ENCODE results near the gene KLF4.

The KLF4 gene

DNA sequence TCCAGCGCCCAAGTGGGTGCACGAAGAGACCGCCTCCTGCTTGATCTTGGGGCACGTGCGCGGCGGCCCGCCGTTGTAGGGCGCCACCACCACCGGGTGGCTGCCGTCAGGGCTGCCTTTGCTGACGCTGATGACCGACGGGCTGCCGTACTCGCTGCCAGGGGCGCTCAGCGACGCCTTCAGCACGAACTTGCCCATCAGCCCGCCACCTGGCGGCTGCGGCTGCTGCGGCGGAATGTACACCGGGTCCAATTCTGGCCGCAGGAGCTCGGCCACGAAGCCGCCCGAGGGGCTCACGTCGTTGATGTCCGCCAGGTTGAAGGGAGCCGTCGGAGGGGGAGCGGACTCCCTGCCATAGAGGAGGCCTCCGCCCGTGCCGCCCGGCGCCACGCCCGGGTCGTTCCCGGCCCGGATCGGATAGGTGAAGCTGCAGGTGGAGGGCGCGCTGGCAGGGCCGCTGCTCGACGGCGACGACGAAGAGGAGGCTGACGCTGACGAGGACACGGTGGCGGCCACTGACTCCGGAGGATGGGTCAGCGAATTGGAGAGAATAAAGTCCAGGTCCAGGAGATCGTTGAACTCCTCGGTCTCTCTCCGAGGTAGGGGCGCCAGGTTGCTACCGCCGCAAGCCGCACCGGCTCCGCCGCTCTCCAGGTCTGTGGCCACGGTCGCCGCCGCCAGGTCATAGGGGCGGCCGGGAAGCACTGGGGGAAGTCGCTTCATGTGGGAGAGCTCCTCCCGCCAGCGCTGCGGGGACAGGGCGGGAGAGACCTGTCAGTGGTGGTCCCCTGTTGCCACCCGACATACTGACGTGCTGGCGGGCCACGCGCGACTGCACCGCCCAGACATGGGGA is 1.8 kb downstream of the KLF4 start:
- DNase-seq: no peak

DNA sequence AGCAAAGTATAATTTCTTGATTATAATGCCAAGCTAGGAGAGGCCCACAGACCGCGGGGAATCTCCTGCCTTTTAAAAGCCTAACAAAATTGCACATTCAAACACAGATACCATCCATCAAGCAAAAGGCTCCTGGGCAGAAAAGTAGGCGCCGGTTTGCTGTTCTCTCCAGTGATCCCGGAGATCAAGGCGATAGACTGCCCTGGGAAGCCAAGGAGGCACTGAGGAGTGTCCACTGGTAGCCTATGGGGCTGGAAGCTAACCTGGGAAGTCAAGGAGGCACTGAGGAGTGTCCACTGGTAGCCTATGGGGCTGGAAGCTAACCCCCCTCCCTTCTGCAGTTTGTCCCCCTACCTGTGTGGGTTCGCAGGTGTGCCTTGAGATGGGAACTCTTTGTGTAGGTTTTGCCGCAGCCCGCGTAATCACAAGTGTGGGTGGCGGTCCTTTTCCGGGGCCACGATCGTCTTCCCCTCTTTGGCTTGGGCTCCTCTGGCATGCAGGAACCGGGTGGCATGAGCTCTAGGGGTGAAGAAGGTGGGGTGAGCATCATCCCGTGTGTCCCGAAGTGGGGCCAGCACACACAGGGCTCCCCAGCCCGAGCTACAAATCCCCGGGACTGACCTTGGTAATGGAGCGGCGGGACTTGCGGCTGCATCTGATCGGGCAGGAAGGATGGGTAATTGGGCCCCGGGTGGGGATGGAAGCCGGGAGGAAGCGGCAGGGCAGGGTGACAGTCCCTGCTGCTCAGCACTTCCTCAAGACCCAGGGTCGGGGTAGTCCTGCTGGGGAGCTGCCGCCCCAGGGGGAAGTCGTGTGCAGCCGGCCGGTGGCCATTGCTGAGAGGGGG is 2.7 kb downstream of the KLF4 start:
- DNase-seq: no peak

DNA sequence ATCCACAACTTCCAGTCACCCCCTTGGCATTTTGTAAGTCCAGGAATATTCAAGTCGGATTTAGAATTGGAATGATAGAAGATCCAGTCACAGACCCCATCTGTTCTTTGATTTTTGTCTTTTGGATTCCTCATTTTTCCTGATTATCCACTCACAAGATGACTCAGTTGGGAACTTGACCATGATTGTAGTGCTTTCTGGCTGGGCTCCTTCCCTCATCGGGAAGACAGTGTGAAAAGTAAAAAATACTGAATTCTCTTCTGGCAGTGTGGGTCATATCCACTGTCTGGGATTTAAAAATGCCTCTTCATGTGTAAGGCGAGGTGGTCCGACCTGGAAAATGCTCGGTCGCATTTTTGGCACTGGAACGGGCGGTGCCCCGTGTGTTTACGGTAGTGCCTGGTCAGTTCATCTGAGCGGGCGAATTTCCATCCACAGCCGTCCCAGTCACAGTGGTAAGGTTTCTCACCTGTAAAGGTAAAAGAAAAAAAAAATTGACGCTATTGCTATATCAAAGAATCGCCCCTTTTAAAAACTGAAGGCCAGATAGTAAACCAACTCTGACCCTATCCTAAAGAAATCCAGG is 4.0 kb downstream of the KLF4 start:
- DNase-seq: no peak

DNA sequence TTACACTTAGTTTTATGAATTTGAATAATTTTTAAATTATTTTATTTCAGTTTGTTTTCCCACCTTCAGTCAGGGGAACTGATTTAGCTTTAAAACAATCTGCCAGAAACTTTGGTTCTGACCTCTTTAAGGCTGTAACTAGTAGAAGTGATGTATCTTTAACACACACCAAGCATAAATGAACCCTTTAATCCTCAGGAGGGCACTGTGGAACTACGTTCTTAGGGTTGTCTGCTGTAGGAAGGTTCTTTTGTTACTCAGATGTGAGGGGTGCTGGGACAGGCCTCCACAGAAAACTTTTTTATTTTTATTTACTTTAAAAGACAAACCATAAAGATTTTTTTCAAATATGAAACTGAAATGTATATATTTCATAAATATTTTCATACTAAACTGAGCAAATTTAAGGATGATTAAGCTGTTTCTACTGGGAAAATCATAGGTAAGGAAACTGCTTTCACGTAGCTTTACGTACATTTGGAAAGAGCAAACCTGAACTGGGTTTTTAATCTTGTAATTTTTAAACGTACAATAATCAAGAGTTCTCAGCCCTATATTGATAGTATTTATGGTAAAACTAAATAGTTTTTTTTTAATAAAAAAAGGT is 5.3 kb downstream of the KLF4 start:
- DNase-seq: peak; percentile 38

DNA sequence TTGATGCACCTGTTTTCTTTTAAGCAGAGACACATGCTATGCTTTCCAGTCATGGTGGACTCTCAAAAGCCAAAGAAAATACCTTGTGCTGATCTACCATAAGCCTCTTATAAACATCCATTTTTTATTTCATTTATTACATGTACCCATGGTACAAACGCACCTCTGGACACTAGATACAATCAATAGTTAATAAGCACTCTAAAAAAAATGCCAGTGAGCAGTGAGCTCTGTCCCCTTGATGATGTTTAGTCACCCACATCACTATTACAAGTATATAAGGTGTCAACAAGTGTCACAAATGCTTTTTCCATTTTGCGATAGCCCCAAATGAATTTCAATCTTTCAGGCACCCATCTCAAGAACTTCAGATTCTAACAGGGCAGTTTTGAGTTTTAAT is 5.9 kb downstream of the KLF4 start:
- no peak for DNase-seq

DNA sequence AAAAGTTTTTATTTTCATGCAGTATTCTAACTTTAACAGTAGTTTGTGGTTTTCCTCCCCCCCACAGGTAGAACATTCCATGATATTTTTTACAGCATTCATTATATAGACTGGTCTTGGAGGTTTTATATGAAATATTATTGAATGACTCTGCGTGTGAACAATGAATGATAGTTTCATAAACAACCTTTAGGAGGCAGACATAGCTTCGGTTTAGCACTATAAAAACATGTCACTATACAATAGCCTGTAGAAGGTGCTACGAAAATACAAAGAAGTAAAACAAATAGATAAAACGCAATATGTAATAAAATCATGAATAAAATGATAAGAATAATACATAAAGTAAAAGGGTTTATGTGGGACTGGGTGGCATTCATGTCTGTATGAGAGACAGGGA is 8.5 kb downstream of the KLF4 start:
- DNase-seq: no peak

DNA sequence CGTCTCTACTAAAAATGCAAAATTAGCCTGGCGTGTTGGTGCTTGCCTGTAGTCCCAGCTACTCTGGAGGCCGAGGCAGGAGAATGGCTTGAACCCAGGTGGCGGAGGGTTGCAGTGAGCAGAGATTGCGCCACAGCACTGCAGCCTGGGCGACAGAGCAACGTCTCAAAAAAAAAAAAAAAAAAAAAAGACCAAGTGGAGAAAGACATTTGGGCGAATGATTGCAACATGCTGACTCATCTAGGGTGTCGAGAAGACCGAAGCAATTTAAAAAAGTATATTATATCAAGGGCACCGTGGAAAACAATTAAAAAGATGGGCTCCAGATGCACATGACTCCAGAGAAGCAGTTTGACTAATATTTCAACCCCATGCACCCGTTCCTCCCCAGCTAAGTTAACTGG is 9.2 kb downstream of the KLF4 start:
- DNase-seq: no peak

DNA sequence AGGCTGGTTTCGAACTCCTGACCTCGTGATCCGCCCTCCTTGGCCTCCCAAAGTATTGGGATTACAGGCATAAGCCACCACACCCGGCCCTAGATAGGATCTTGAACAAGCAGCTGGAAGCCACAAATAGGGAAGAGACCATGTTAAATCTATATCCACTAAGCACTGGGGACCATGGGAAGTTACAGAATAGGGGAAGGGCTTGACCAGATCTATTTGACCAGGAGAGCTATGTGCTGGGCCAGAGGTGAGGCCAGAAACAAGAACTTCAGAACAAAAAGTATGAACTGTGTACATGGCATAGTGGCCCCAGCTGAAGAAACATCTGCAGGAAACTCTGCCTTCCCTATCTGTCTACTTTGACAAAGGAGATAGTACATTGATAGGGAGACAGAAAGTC is 10.8 kb downstream of the KLF4 start:
- no peak for DNase-seq

DNA sequence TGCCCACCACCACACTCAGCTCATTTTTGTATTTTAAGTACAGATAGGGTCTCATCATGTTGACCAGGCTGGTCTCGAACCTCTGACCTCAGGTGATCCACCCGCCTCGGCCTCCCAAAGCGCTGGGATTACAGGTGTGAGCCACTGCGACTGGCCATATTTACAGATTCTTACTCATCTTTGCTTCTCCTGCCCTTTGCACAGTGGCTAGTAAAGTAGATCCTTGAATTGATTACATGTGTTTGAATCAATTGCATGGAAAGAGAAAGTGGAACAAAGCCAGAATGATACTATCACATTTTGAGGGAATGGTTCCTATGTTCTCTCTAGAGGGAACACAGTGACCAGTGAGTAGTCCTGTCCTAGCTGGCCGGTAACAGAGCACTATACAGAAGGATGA is 15.4 kb downstream of the KLF4 start:
- DNase-seq: no peak

DNA sequence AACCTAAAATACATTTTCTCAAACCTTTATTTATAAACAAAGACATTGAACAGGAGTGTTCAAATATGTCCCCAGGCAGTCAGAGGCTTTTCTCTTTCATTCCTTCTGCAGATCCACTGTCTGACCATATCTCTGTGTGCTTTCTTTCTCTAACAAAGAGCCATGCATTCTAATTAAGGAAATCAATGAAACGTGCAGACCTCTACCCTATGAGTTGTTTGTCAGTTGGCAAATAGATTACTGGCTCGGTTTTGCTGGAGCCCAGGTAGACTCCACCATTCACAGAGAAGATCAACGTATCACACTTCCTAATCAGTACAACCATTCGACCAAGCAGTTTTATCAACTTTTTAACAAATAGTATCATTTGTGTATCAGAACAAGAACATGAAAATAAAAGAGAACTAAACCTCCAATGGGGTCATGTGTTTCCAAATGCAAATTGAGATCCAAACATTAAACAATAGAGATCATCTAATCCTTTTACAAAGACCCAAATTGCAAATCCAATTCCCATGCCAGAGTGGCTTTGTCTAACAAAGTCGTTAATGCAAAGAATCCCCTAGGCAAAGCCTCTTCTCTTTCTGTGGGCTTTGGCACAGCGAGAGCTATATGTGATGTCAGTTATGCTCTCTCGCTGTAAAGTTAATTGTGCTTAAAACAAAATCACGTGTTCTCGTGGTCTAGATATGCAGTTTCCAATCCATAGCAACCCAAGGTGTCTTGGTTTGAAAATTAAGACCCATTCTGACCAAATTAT is 16.8 kb downstream of the KLF4 start:
- no peak for DNase-seq

DNA sequence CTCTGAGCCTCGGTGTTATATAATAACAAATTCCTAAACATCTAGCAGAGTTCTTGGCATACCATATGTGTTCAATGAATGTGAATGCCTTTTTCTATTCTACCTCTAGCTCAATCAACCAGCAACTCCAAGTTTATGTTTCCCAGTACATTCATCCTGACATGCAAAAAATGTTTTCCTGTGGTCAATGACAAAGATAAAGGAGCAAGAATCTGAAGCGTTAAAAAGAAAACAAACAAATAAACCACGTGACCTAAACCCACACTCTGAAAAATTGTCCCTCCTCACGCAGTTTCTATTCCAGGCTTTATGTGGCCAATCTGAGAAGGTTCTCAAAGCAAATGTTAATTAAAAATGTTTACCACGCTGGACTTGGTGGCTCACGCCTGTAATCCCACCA is 18.0 kb downstream of the KLF4 start:
- DNase-seq: no peak

DNA sequence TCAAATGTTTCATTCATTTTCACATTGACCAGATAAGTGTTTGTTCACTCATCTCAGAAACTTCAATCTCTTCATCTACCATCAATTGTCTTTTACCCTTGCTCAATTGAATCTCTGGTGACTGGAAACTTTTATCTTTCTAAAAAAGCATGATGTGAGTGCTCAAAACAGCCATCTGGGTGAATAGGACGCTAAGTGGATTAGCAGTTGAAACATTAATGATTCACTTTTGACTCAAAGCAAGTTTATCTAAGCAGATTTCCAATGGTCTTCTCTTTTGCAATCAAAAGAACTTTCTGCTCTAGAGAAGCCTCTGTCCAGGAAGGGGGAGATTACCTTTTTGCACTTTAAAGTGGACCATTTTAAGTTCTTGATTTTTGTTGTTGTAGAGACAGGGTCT is 22.2 kb downstream of the KLF4 start:
- no peak for DNase-seq

DNA sequence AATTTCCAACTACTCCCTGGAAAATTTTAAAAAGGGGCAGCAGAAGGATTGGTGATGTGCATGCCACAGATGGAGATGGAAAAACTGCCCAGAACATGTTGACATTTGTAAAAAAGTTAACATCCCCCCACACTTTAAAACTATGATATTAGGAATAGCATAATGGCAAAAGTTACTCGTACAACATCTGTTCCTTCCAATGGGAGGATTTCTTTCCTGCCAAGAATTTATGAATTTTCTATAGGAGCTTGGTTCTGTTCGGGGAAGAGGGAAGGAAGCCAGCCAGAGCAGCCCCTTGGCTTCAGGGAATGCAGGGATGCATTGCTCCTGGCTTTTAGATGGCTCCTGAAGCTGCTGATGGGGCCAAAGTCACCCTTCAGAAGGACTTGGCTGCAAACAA is 22.7 kb downstream of the KLF4 start:
- DNase-seq: no peak

DNA sequence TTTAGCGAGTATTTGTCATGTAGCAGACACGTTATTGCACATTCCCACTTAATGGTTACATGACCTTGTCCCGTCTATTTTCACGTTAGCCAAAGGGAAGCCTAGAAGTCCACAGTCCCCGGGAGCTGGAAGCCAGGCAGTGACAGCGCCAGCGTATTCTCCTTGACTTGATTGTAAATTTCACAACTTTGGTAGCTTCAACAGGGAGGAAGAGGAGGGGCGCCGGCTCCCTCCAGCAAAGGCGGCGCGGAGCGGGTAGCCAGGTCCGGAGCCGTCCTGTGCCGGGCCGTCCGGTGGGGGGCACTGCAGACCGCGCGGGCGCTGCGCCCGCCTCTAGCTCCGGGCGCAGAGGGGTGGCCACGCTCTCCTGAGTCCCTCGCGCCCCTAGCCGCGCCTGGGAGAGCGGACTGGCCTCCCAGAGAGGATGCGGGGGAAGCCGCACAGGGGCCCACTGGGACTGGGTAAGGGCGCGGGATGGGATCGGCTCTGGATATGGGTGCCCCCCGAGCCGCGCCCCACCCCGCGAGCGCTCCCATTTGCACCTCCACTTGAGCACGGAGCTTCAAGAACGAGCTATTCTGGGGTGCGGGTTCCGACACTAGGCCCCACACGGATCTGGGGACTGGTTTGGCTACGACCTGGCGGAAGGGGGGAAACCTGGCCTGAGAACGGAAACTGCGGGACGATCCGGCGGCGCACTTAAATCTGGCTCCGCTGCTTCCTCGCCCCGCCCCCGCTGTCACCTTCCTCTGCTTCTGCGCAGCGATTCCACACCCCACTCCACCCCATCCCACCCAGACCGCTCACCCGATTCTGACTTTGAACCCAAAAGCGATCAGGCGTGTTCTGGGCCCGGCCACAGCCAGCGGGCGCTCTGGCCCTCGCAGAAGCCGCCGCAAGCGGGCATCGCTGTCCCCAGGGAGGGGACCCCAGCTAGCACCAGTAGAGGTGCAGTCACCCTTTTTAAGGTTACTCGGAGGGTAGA is 23.8 kb downstream of the KLF4 start:
- no peak for DNase-seq

DNA sequence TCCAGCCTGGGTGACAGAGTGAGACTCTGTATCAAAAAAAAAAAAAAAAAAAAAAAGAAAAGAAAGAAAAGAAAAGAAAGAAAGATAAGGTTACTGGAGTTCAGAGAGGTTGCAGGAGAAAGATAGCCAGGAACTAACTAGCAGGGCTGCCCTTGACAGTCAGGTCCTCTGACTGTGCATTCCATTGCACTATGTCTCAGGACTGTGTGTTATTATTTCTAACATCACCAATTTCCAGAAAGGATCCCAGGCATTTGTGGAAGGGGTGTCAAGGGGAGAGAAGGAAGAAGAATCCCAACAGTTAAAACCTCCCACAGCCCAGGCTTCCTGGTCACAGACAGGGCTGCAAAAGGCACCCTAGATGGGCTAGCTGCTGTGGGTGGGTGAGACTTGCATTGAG is 25.1 kb downstream of the KLF4 start:
- no peak for DNase-seq

DNA sequence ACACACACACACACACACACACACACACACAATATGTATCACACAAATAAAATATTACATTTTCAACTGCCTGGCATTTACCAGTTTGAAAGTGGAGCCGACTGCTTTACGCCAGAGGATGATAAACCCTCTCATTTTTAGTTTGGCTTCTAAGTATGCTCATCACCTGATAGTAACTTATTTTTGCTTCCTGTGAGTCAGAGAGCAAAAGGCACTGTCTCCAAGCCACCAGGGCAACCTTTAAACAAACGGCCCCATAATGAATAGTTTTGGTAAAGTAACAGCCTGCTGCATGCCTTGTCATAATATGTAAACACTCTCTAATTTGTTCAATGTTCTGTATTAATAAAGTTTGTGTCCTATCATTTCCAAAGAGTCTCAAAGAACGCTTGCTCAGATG is 26.9 kb downstream of the KLF4 start:
- no peak for DNase-seq

DNA sequence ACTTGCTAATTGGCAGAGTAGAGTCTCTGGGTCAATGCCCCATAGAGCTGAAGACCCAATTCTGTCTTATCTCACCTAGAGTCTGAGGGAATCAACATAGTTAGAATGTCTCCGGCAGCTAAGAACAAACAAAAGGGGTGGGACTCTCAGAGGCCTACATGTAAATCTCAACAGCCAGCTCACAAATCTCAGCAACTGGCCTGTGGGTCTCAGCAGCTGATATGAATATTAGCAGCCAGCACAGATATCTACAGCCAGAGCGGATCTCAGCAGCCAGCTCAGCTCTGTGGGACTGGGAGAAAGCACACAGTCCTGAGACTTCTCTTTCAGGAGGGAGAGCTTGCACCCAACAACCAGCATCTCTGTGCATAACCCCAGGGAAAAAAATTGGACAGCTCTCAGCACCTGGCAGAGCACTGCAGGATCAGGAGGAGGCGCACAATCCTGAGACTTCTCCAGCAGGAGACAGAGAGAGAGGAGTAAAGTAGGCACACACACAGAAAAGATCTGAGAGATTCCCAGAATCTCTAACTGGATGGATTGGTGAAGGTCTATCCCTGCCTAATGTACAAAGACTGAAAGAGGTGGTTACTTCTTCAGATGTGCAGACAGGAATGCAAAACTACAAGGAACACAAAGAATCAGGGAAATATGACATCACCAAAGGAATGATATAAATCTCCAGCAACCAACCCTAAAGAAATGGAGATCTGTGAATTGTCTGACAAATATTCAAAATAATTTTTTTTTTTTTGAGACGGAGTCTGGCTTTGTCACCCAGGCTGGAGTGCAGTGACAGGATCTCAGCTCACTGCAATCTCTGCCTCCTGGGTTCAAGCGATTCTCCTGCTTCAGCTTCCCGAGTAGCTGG is 29.2 kb downstream of the KLF4 start:
- DNase-seq: no peak

DNA sequence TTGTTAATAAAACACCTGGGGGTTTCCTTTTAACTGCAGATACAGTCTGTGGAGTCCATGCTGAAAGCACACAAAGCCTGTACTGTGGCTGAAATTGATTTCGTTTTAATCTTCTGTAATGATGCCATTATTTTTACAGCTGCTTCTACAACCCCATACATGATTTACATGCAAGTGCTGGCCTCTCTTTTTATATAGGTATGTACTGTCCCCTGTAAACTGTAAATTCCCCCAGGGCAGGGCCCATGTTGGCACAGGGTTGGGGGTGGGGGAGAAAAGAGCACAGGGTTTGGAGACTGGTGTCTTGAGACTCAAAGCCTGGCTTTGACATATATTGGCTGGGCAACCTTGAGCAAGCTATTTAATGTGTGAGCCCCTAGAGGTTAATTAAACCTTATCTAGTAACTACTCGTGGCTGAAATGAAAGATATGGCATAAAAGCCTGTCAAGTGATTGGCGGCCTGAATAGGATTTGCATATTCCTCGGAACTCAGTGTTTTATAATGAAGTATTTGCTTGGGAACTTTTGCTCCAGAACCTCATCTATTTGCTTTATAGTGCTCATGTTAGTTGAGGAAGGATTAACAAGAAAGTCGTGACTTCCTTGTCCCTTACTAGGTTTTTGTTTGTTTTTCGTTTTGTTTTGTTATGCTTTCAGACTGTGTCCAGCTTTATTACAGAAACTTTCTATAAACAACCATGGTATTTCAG is 34.0 kb downstream of the KLF4 start:
- no peak for DNase-seq

DNA sequence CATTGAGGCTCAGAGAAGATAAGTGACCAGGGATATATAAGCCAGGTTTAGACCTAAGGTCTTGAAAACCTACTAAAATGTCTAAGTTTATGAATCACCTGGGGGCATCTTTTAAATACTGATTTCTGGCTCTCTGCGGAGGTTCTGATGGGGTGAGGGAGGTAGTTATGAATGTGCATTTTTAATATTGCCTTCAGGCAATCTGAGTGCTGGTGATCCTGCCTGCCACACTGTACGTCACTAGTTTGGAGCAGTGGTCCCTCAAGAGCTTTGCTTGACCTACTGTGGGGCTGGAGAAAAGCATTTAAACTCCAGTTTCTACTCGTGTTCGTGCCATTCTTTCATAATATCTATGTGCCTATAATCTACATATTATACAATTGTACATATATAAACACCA is 36.1 kb downstream of the KLF4 start:
- DNase-seq: no peak

DNA sequence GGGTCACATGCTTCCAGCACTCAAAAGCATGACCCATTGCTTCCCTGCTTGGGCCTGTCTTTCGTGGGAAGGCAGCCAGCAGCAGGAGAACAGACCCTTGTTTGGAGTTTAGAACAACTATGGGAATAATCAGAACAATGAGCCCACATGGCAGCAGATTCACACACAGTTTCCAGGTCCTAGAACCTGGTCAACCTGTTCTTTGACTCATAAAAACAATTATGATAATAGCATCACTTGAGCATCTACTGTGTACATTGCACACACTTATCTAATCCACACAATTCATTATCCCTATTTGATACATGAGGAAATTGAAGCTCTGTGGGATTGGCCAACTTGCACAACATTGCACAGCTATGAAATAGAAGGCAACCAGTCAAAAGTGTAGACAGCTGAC is 41.7 kb downstream of the KLF4 start:
- no peak for DNase-seq
